Loucy (cell line): Measurements from ENCODE around the gene EDN3.

ENCODE experiments used
- H2AFZ ChIP-seq: fragments of 200-600 bp; sonication (generic); 2 replicates; pipeline ENCODE4 v1.6.0; 2016; ENCODE audit warnings: antibody characterized with exemption, mild to moderate bottlenecking, low read length, moderate library complexity
- H3F3A ChIP-seq: fragments of 200-600 bp; 2 replicates; pipeline ENCODE4 v1.6.0; 2016; ENCODE audit warnings: antibody characterized with exemption, low read depth, mild to moderate bottlenecking
- H3K27me3 ChIP-seq: fragments of 200-600 bp; sonication (generic); 2 replicates; pipeline ENCODE4 v1.6.1; 2014; ENCODE audit warnings: low read length, mild to moderate bottlenecking; ENCODE audit not compliant: insufficient read depth, poor library complexity, severe bottlenecking
- H3K36me3 ChIP-seq: fragments of 200-600 bp; sonication (generic); 2 replicates; pipeline ENCODE4 v1.6.1; 2016; ENCODE audit warnings: low read length; ENCODE audit not compliant: insufficient read depth
- H3K4me1 ChIP-seq: fragments of 200-600 bp; sonication (generic); 2 replicates; pipeline ENCODE4 v1.5.1; 2014; ENCODE audit warnings: low read length, mild to moderate bottlenecking; ENCODE audit not compliant: insufficient read depth, poor library complexity, severe bottlenecking
- H3K4me2 ChIP-seq: fragments of 200-600 bp; sonication (generic); 2 replicates; pipeline ENCODE4 v1.6.0; 2014; ENCODE audit warnings: antibody characterized with exemption, low read length, low read depth, mild to moderate bottlenecking; ENCODE audit not compliant: poor library complexity, severe bottlenecking
- H3K4me3 ChIP-seq: fragments of 200-600 bp; sonication (generic); 2 replicates; pipeline ENCODE4 v1.5.1; 2014; ENCODE audit warnings: low read length, mild to moderate bottlenecking, mixed read lengths; ENCODE audit not compliant: poor library complexity, severe bottlenecking
- H3K79me2 ChIP-seq: fragments of 200-600 bp; sonication (generic); 2 replicates; pipeline ENCODE4 v1.6.1; 2014; ENCODE audit warnings: low read length; ENCODE audit not compliant: insufficient read depth
- H3K9ac ChIP-seq: fragments of 200-600 bp; sonication (generic); 2 replicates; pipeline ENCODE4 v1.6.0; 2014; ENCODE audit warnings: mild to moderate bottlenecking, low read depth, low read length, moderate library complexity; ENCODE audit not compliant: poor library complexity, severe bottlenecking
- H3K9me2 ChIP-seq: fragments of 200-600 bp; sonication (generic); replicated peaks from 2 replicates; pipeline ENCODE4 v1.6.1; 2016; ENCODE audit warnings: low read depth, low read length, mixed read lengths
- H3K9me3 ChIP-seq: fragments of 200-600 bp; sonication (generic); 2 replicates; pipeline ENCODE4 v1.6.1; 2014; ENCODE audit warnings: mild to moderate bottlenecking, antibody characterized with exemption, low read length, low read depth; ENCODE audit not compliant: insufficient read depth
- H4K20me1 ChIP-seq: fragments of 200-600 bp; sonication (generic); 2 replicates; pipeline ENCODE4 v1.6.0; 2014; ENCODE audit warnings: antibody characterized with exemption, low read length, mild to moderate bottlenecking; ENCODE audit not compliant: insufficient read depth, poor library complexity, severe bottlenecking
- CTCF ChIP-seq: fragments of 200-600 bp; sonication (generic); conservative IDR thresholded peaks from 2 replicates; pipeline ENCODE4 v1.5.1; 2014; ENCODE audit warnings: mild to moderate bottlenecking, antibody characterized with exemption, low read length
- EZH2phosphoT487 ChIP-seq: fragments of 200-600 bp; IDR thresholded peaks from 2 replicates; pipeline ENCODE4 v1.6.1; 2018; ENCODE audit warnings: antibody characterized with exemption, mild to moderate bottlenecking, moderate library complexity, borderline replicate concordance

The EDN3 gene

GRCh38 chr20:59322585-59323454 is 22.4 kb downstream of the EDN3 start:
- no peak for TF ChIP-seq EZH2phosphoT487
- no peaks in the 10 kb centered on the region for H3K27me3 ChIP-seq

GRCh38 chr20:59323731-59324130 is 23.3 kb downstream of the EDN3 start:
- Histone ChIP-seq H3K9me3 (no peaks in the 10 kb centered on the region), H2AFZ (no peak overlapping the region), H3F3A (no peaks in the 10 kb centered on the region), H3K36me3 (no peaks in the 10 kb centered on the region), H3K79me2 (no peaks in the 10 kb centered on the region), H3K9ac (no peak overlapping the region), H3K4me1 (no peaks in the 10 kb centered on the region), H4K20me1 (no peaks in the 10 kb centered on the region), H3K4me2 (no peak overlapping the region), H3K27me3 (no peaks in the 10 kb centered on the region), H3K4me3 (no peak overlapping the region), H3K9me2 (no peaks in the 10 kb centered on the region)
- no peak for TF ChIP-seq EZH2phosphoT487
- TF ChIP-seq CTCF = no peak

More at GRCh38 chr20:59322585-59323454, 22.4 kb downstream of the EDN3 start:
- no peaks in the 10 kb centered on the region for H4K20me1 ChIP-seq
- H3K4me1 ChIP-seq = no peaks in the 10 kb centered on the region
- H3K4me3 ChIP-seq = no peak overlapping the region
- H3K79me2 ChIP-seq = no peaks in the 10 kb centered on the region
- H3K9me2 ChIP-seq = no peaks in the 10 kb centered on the region
- no peaks in the 10 kb centered on the region for H3K36me3 ChIP-seq
- H3K9me3 ChIP-seq = no peaks in the 10 kb centered on the region
- H2AFZ ChIP-seq = no peak overlapping the region
- no peaks in the 10 kb centered on the region for H3F3A ChIP-seq
- H3K9ac ChIP-seq = no peak overlapping the region
- H3K4me2 ChIP-seq = no peak overlapping the region

GRCh38 chr20:59324521-59325141 is 24.2 kb downstream of the EDN3 start:
- H3K79me2 ChIP-seq = no peaks in the 10 kb centered on the region
- H3K4me3 ChIP-seq = no peak overlapping the region
- no peak overlapping the region for H3K9ac ChIP-seq
- no peak overlapping the region for H3K4me2 ChIP-seq
- no peaks in the 10 kb centered on the region for H3K27me3 ChIP-seq
- no peaks in the 10 kb centered on the region for H3K9me3 ChIP-seq
- no peaks in the 10 kb centered on the region for H3K36me3 ChIP-seq
- TF ChIP-seq EZH2phosphoT487 = no peak
- no peak for TF ChIP-seq CTCF
- H3K9me2 ChIP-seq = no peaks in the 10 kb centered on the region
- H3K4me1 ChIP-seq = no peaks in the 10 kb centered on the region
- H2AFZ ChIP-seq = no peak overlapping the region
- no peaks in the 10 kb centered on the region for H4K20me1 ChIP-seq
- H3F3A ChIP-seq = no peaks in the 10 kb centered on the region
